ENCODE data around the gene FXYD6. TPM values are rescaled to one million over a fixed set of nuclear protein-coding genes. Genes with fewer than 3 reads are reported as not detected.
A peak's percentile ranks its signal among the peaks of the same experiment; 100 is the strongest.

Gene FXYD6
- total and polyA plus RNA-seq, 12 donors, result 22.0 to 65.2 (median 36.1) TPM

- H3K27me3 ChIP-seq, result peaks cover 0 to 4% (median 0%) of the 10 kb centered on the region in 7 donors
- no peaks in the 10 kb centered on the region for H3K36me3 ChIP-seq
- no peak overlapping the region for H3K4me3 ChIP-seq
- peaks cover 0 to 27% (median 5%) of the 10 kb centered on the region in 9 donors for H3K4me1 ChIP-seq
- ATAC-seq (no peak), DNase-seq (no peak)
- H3K27ac ChIP-seq, result no peak overlapping the region
- no peak for TF ChIP-seq CTCF (IDR thresholded peaks at IDR 0.05)
- 92 to 94% methylated on average over 14 of the region's 14 CpGs for WGBS, 2 donors
- no peaks in the 10 kb centered on the region for H3K9me3 ChIP-seq
- intact Hi-C loops (cut with DNase I), result loop anchor here in 8 of 10 donors (1.0 to 10.0 kb wide), 5 partner anchors 59 to 61 kb away; no protein-coding TSS in a partner anchor
These were observed 27.3 kb upstream of the FXYD6 start for GRCh38 chr11:117903505-117904382.

- Histone ChIP-seq H3K36me3 (no peaks in the 10 kb centered on the region), H3K9me3 (no peaks in the 10 kb centered on the region), H3K4me3 (no peak overlapping the region), H3K27ac (peak overlapping the region in 1 of 10 donors; percentile 21), H3K4me1 (peaks cover 0 to 22% (median 0%) of the 10 kb centered on the region in 9 donors), H3K27me3 (peaks cover 0 to 2% (median 0%) of the 10 kb centered on the region in 7 donors)
- WGBS, 2 donors, result 86 to 94% methylated on average over 13 of the region's 13 CpGs
- intact Hi-C loops (cut with DNase I), result loop anchor here in 4 of 10 donors (5.0 to 10.0 kb wide), 2 partner anchors 57 to 60 kb away; no protein-coding TSS in a partner anchor
- no peak for TF ChIP-seq CTCF (IDR thresholded peaks at IDR 0.05)
- ATAC-seq, result no peak
- DNase-seq, result no peak
These were observed 25.8 kb upstream of the FXYD6 start for GRCh38 chr11:117902001-117902845.

GRCh38 chr11:117901601-117902000 lies 25.1 kb upstream of the FXYD6 start:
- intact Hi-C loops (cut with DNase I), result loop anchor here in 4 of 10 donors (5.0 to 10.0 kb wide), 2 partner anchors 57 to 59 kb away; no protein-coding TSS in a partner anchor
- Histone ChIP-seq H3K36me3 (no peaks in the 10 kb centered on the region), H3K4me1 (peaks cover 0 to 19% (median 0%) of the 10 kb centered on the region in 9 donors), H3K27ac (peak overlapping the region in 1 of 10 donors; percentile 43), H3K9me3 (no peaks in the 10 kb centered on the region), H3K4me3 (no peak overlapping the region), H3K27me3 (no peaks in the 10 kb centered on the region)
- 87 to 93% methylated on average over 9 of the region's 9 CpGs for WGBS, 2 donors
- ATAC-seq, result peak in 1 of 8 donors; percentile 6
- TF ChIP-seq CTCF (IDR thresholded peaks at IDR 0.05), result no peak
- no peak for DNase-seq

Measured in heart right ventricle (tissue), 16 donors.